Thyroid gland (tissue), 4 donors: ENCODE measurements around the gene CCNK. TPM values are rescaled to one million over a fixed set of nuclear protein-coding genes. Genes with fewer than 3 reads are reported as not detected.

Experiments
- DNase-seq, 2 donors: peaks; one replicate each; pipeline ENCODE4 v3.0.0-alpha.2; 2019
- H3K27ac ChIP-seq, 3 donors: fragments of 200-600 bp; sonication (generic); 1 replicate in 2 of 3; 2 replicates in 1 of 3; pipeline ENCODE4 v1.5.1; 2016 to 2019; ENCODE audit warnings: mild to moderate bottlenecking in 1 of 3, moderate library complexity in 1 of 3
- H3K27me3 ChIP-seq: fragments of 200-600 bp; sonication (generic); one replicate; pipeline ENCODE4 v1.5.1; 2019
- H3K36me3 ChIP-seq, 2 donors: fragments of 200-600 bp; sonication (generic); one replicate each; pipeline ENCODE4 v1.5.1; 2016 to 2019
- H3K4me1 ChIP-seq, 2 donors: fragments of 200-600 bp; sonication (generic); one replicate each; pipeline ENCODE4 v1.5.1; 2017 to 2019
- H3K4me3 ChIP-seq, 3 donors: fragments of 200-600 bp; sonication (generic); replicated peaks in 1 of 3; 1 replicate in 2 of 3; 2 replicates in 1 of 3; pipeline ENCODE4 v1.5.1; 2016; ENCODE audit warnings: mild to moderate bottlenecking in 1 of 3
- H3K9me3 ChIP-seq: fragments of 200-600 bp; sonication (generic); one replicate; pipeline ENCODE4 v1.5.1; 2017
- CTCF ChIP-seq, 6 experiments: fragments of 200-600 bp in 3 of 6; fragments of 450-650 bp in 3 of 6; sonication (generic) in 3 of 6; IDR thresholded peaks; one replicate each; pipeline ENCODE4 v1.5.1; 2016 to 2019; ENCODE audit warnings: antibody characterized with exemption in 6 of 6, mild to moderate bottlenecking in 2 of 6, inconsistent platforms in 1 of 6, moderate library complexity in 1 of 6
- POLR2A ChIP-seq, 2 donors: fragments of 450-650 bp; IDR thresholded peaks; one replicate each; pipeline ENCODE4 v1.6.1; 2017; ENCODE audit warnings: antibody characterized with exemption in 2 of 2, mild to moderate bottlenecking in 2 of 2, moderate library complexity in 1 of 2
- WGBS, 2 donors: methylation state at CpG; one replicate each; pipeline ENCODE4 v1.1.5; 2017; 5-methylcytosine and 5-hydroxymethylcytosine counted together
- intact Hi-C: fragments of 100-400 bp; cut with DNase I; formaldehyde crosslinking; loops from one replicate; pipeline ENCODE4 v1.15.1; 2023
- total RNA-seq, 4 donors: library from RNA; depleted of rRNA; stranded (reverse); fragments of >200 nt; gene quantifications; one replicate each; pipeline ENCODE4 v1.2.3, GENCODE V29; 2016

CCNK gene
- total RNA-seq, 4 donors from 2014 or later: 14.4 to 36.9 (median 24.4) TPM

- Histone ChIP-seq H3K27me3 (no peaks in the 10 kb centered on the region), H3K4me3 (no peak overlapping the region), H3K9me3 (no peaks in the 10 kb centered on the region), H3K36me3 (peaks cover 15 to 17% of the 10 kb centered on the region in 2 donors), H3K27ac (no peak overlapping the region), H3K4me1 (no peaks in the 10 kb centered on the region)
- DNase-seq: no peak
- TF ChIP-seq POLR2A (IDR thresholded peaks at IDR 0.05) (no peak), CTCF (IDR thresholded peaks at IDR 0.05) (no peak)
- intact Hi-C loops: no loop called here
- WGBS, 2 donors: 86 to 89% methylated on average over 7 of the region's 7 CpGs
Observed at GRCh38 chr14:99445931-99446330, 35.3 kb upstream of the CCNK start.

GRCh38 chr14:99447739-99448138 lies 33.5 kb upstream of the CCNK start:
- H3K9me3 ChIP-seq: no peaks in the 10 kb centered on the region
- H3K36me3 ChIP-seq: peaks cover 15 to 24% of the 10 kb centered on the region in 2 donors
- no peak for TF ChIP-seq POLR2A (IDR thresholded peaks at IDR 0.05)
- TF ChIP-seq CTCF (IDR thresholded peaks at IDR 0.05): no peak
- intact Hi-C loops: no loop called here
- 91% methylated on average over 4 of the region's 4 CpGs for WGBS, 2 donors
- no peaks in the 10 kb centered on the region for H3K27me3 ChIP-seq
- no peak overlapping the region for H3K4me3 ChIP-seq
- DNase-seq: no peak
- no peaks in the 10 kb centered on the region for H3K4me1 ChIP-seq
- no peak overlapping the region for H3K27ac ChIP-seq

- intact Hi-C loops: no loop called here
- no peak overlapping the region for H3K27ac ChIP-seq
- WGBS, 2 donors: 86 to 98% methylated on average over 3 of the region's 3 CpGs
- H3K27me3 ChIP-seq: no peaks in the 10 kb centered on the region
- H3K4me1 ChIP-seq: no peaks in the 10 kb centered on the region
- no peaks in the 10 kb centered on the region for H3K9me3 ChIP-seq
- TF ChIP-seq POLR2A (IDR thresholded peaks at IDR 0.05) (no peak), CTCF (IDR thresholded peaks at IDR 0.05) (no peak)
- no peak overlapping the region for H3K4me3 ChIP-seq
- no peak for DNase-seq
- peaks cover 15 to 25% of the 10 kb centered on the region in 2 donors for H3K36me3 ChIP-seq
Observed at GRCh38 chr14:99450266-99450665, 30.9 kb upstream of the CCNK start.

GRCh38 chr14:99451234-99451633 lies 30.0 kb upstream of the CCNK start:
- H3K27ac ChIP-seq: no peak overlapping the region
- H3K4me3 ChIP-seq: no peak overlapping the region
- WGBS, 2 donors: 96% methylated on average over 5 of the region's 5 CpGs
- H3K9me3 ChIP-seq: no peaks in the 10 kb centered on the region
- no peaks in the 10 kb centered on the region for H3K27me3 ChIP-seq
- intact Hi-C loops: no loop called here
- no peak for TF ChIP-seq CTCF (IDR thresholded peaks at IDR 0.05)
- no peak for TF ChIP-seq POLR2A (IDR thresholded peaks at IDR 0.05)
- no peaks in the 10 kb centered on the region for H3K4me1 ChIP-seq
- peaks cover 15 to 32% of the 10 kb centered on the region in 2 donors for H3K36me3 ChIP-seq
- DNase-seq: no peak

- 90 to 91% methylated on average over 4 of the region's 4 CpGs for WGBS, 2 donors
- H3K27me3 ChIP-seq: no peaks in the 10 kb centered on the region
- H3K27ac ChIP-seq: no peak overlapping the region
- intact Hi-C loops: no loop called here
- DNase-seq: no peak
- no peak overlapping the region for H3K4me3 ChIP-seq
- H3K4me1 ChIP-seq: no peaks in the 10 kb centered on the region
- TF ChIP-seq POLR2A (IDR thresholded peaks at IDR 0.05) (no peak), CTCF (IDR thresholded peaks at IDR 0.05) (no peak)
- H3K36me3 ChIP-seq: peaks cover 24 to 25% of the 10 kb centered on the region in 2 donors
- H3K9me3 ChIP-seq: no peaks in the 10 kb centered on the region
Observed at GRCh38 chr14:99452968-99453367, 28.2 kb upstream of the CCNK start.
